ENCODE data around the gene IFT88. TPM values are rescaled to one million over a fixed set of nuclear protein-coding genes. Genes with fewer than 3 reads are reported as not detected.
A peak's percentile ranks its signal among the peaks of the same experiment; 100 is the strongest.

IFT88 gene
- total RNA-seq, 4 donors from 2014 or later, result 14.6 to 24.6 (median 19.2) TPM

DNA sequence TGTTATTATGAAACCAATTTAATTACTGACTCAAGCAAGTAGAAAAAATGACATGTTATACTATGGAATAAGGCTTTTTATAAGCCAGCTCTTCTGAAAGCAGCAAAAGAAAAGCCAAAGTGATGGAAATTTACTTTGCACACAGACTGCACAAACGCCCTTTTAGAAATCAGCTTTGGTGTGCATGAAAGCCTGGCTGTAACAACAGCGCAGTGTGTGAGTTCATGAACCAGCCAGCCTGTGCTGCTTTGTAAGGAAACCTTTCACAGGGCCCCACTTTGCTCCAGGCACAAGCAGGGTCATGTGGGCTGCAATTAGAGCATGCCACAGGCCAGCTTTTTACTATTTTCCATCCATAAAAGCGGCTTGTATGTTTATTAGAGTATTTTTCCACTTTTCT, 13.6 kb upstream of the IFT88 start:
- Histone ChIP-seq H3K27ac (peak overlapping the region in 3 of 4 donors; percentile 45 to 88 (median 66)), H3K9me3 (no peaks in the 10 kb centered on the region), H3K4me3 (no peak overlapping the region), H3K4me1 (peaks cover 0 to 29% (median 4%) of the 10 kb centered on the region in 4 donors), H3K27me3 (no peaks in the 10 kb centered on the region), H3K36me3 (no peaks in the 10 kb centered on the region)
- DNase-seq (ENCODE audit: low spot score in 2 of 2), result no peak
- TF ChIP-seq POLR2A (IDR thresholded peaks at IDR 0.05) (no peak), EP300 (IDR thresholded peaks at IDR 0.05) (peak; percentile 22 to 46)
- WGBS, 2 donors, result 18% methylated on average over 3 of the region's 3 CpGs

DNA sequence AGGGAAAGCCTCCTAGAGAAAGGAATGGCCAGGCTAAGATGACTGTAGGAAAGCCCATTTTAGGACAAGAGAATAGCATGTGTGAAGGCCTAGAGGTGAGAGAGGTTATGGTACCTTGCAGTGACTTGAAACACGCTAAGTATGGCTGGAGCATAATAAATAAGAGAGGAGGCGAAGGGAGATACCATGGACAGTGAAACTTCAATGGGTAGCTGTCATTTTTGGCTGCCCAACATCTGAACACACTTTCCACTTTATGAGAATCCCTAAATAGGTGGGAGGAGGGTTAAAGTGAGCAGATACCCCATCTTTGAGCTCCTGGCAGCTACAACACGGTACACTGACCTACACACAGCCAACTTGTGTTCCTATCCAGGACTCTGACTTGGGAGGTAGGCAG, 8.0 kb upstream of the IFT88 start:
- H3K36me3 ChIP-seq, result no peaks in the 10 kb centered on the region

DNA sequence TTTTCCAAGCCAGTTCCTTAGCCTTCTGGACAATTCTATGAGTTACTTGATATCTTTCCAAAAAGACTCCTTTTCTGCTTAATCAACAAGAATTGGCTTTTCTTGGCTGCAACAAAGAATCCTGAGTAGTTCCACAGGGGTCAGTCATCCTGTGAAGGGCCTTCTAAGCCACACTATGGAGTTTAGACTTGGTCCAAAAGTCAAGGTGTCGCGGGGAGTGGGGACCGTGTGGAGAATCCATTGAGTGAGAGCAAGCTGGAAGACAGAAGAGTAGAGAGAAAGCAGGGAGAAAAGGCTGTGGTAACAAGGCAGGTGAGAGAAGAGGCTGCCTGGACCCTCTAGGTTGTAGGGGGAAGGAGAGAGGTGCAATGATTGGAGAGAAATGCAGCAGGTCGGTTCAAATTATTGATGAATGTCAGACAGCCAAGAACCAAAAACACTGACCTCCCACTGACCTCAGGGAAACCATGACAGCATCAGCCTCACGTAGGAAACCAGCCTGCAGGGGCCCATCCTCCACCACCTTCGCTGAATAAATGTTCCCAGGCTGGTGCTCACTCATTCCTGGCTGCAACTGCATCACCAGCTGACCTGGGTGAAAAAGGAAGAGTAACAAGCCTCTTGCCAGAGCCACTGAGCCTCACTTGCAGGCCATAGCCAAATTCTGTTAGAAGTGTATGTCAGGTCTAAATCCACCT, 7.1 kb upstream of the IFT88 start:
- no peak overlapping the region for H3K4me3 ChIP-seq
- H3K27me3 ChIP-seq, result no peaks in the 10 kb centered on the region
- peaks cover 0 to 4% (median 0%) of the 10 kb centered on the region in 4 donors for H3K4me1 ChIP-seq
- H3K27ac ChIP-seq, result peak overlapping the region in 1 of 4 donors; percentile 24
- no peak for TF ChIP-seq POLR2A (IDR thresholded peaks at IDR 0.05)
- TF ChIP-seq EP300 (IDR thresholded peaks at IDR 0.05), result no peak
- TF ChIP-seq, protein P1, sequence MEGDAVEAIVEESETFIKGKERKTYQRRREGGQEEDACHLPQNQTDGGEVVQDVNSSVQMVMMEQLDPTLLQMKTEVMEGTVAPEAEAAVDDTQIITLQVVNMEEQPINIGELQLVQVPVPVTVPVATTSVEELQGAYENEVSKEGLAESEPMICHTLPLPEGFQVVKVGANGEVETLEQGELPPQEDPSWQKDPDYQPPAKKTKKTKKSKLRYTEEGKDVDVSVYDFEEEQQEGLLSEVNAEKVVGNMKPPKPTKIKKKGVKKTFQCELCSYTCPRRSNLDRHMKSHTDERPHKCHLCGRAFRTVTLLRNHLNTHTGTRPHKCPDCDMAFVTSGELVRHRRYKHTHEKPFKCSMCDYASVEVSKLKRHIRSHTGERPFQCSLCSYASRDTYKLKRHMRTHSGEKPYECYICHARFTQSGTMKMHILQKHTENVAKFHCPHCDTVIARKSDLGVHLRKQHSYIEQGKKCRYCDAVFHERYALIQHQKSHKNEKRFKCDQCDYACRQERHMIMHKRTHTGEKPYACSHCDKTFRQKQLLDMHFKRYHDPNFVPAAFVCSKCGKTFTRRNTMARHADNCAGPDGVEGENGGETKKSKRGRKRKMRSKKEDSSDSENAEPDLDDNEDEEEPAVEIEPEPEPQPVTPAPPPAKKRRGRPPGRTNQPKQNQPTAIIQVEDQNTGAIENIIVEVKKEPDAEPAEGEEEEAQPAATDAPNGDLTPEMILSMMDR (IDR thresholded peaks at IDR 0.05), result no peak
- no peaks in the 10 kb centered on the region for H3K36me3 ChIP-seq
- no peak for DNase-seq (ENCODE audit: low spot score in 2 of 2)
- 75 to 77% methylated on average over 6 of the region's 6 CpGs for WGBS, 2 donors
- H3K9me3 ChIP-seq, result peaks cover 0 to 4% (median 0%) of the 10 kb centered on the region in 4 donors

More for the DNA sequence above, 8.0 kb upstream of the IFT88 start:
- DNase-seq (ENCODE audit: low spot score in 2 of 2), result no peak
- H3K4me3 ChIP-seq, result no peak overlapping the region
- TF ChIP-seq, protein P1 (IDR thresholded peaks at IDR 0.05), result no peak
- TF ChIP-seq POLR2A (IDR thresholded peaks at IDR 0.05) (no peak), EP300 (IDR thresholded peaks at IDR 0.05) (no peak)
- 72 to 93% methylated on average over 3 of the region's 3 CpGs for WGBS, 2 donors
- H3K4me1 ChIP-seq, result peaks cover 0 to 4% (median 0%) of the 10 kb centered on the region in 4 donors
- no peaks in the 10 kb centered on the region for H3K27me3 ChIP-seq
- H3K9me3 ChIP-seq, result no peaks in the 10 kb centered on the region
- peak overlapping the region in 1 of 4 donors; percentile 17 for H3K27ac ChIP-seq

DNA sequence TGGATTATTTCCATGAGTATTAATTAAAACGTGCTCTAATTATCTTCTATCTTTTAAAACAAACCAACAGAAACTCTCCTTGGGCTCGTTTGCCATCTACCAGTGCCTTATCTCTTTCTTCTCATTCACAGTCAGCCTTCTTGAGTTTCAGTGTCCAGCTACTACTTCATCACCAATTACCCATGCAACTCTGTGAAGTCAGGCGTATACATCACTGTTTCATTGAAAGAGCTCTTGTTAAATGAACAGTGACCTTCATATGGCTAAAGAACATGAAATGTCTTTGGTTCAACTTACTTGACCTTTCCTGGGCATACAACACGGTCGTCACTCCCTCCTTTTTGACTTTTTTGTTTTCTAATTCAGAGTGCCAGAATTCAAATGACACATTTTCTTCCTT, 5.2 kb upstream of the IFT88 start:
- Histone ChIP-seq H3K4me1 (peaks cover 0 to 6% (median 2%) of the 10 kb centered on the region in 4 donors), H3K27ac (peak overlapping the region in 1 of 4 donors; percentile 28), H3K4me3 (no peak overlapping the region), H3K27me3 (no peaks in the 10 kb centered on the region), H3K9me3 (peaks cover 0 to 14% (median 0%) of the 10 kb centered on the region in 4 donors), H3K36me3 (no peaks in the 10 kb centered on the region)
- 43 to 44% methylated on average over 5 of the region's 5 CpGs for WGBS, 2 donors
- no peak for DNase-seq (ENCODE audit: low spot score in 2 of 2)
- TF ChIP-seq POLR2A (IDR thresholded peaks at IDR 0.05), result no peak
- TF ChIP-seq, protein P1 (IDR thresholded peaks at IDR 0.05), result no peak
- TF ChIP-seq EP300 (IDR thresholded peaks at IDR 0.05), result no peak

DNA sequence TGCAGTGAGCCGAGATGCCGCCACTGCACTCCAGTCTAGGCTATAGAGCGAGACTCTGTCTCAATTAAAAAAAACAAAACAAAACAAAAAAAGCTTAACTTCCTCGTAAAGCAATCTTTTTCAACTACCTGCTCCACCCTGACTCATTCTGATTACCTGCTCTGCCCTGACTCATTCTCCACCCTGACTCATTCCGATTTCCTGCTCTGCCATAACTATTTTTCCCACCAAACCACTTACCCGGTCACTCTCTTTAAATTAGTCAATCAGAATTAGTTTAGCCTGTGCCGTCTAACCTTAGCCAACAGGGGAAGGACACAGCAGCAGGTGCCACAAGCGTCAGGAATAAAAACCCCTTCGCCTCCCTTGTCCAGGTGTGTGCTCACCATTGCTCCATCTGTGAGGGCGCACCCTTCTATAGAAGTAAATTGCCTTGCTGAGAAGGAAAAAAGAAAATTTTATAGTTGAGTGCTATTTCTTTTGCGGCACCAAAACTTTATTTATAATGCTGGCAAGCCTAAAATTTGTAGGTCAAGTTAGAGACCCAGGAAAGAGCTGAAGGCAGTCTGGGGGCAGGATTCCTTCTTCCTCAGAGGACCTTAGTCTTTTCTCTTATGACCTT, 1.7 kb upstream of the IFT88 start:
- no peak for DNase-seq (ENCODE audit: low spot score in 2 of 2)
- H3K4me1 ChIP-seq, result peaks cover 0 to 15% (median 2%) of the 10 kb centered on the region in 4 donors
- no peaks in the 10 kb centered on the region for H3K27me3 ChIP-seq
- no peak overlapping the region for H3K4me3 ChIP-seq
- peaks cover 0 to 14% (median 0%) of the 10 kb centered on the region in 4 donors for H3K9me3 ChIP-seq
- WGBS, 2 donors, result 96 to 98% methylated on average over 11 of the region's 11 CpGs
- TF ChIP-seq POLR2A (IDR thresholded peaks at IDR 0.05) (no peak), EP300 (IDR thresholded peaks at IDR 0.05) (no peak)
- TF ChIP-seq, protein P1 (IDR thresholded peaks at IDR 0.05), result no peak
- H3K36me3 ChIP-seq, result no peaks in the 10 kb centered on the region
- no peak overlapping the region for H3K27ac ChIP-seq
